ENCODE data around the gene ZNF831. TPM values are rescaled to one million over a fixed set of nuclear protein-coding genes. Genes with fewer than 3 reads are reported as not detected.

Gene ZNF831
- total RNA-seq, 4 donors from 2014 or later: 0.16 to 1.0 (median 0.34) TPM; not detected in 1

DNA sequence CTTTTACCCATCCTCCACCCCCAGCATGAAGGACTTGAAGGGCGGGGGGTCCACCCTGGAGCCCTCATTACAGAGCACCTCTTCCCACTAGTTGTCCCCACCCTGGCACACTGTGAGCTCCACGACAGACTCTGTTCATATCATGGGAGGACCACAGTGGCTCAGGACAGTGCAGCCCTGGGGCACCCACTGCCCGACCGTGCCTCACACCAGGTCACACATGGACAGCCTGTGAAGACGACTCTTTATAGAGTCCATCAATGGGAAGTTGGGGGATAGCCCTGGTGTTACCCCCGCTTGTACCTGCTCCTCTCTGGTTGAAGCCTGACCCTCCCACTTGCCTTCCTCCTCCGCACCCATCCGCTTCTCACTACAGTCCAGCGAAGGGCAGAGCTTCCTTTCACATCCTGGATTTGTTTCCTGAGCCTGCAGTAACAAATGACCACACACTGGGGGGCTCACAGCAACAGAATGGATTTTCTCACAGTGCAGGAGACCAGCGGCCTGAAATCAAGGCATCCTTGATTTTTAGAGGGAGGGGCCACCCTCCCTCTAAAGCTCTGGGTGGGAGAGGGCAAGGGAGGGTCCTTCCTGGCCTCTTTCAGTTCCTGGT is 15.5 kb downstream of the ZNF831 start:
- WGBS: 72% methylated on average over 10 of the region's 10 CpGs
- H3K4me3 ChIP-seq: no peak overlapping the region
- no peaks in the 10 kb centered on the region for H3K9me3 ChIP-seq
- H3K4me1 ChIP-seq: peaks cover 5% of the 10 kb centered on the region
- no peak for TF ChIP-seq POLR2A (IDR thresholded peaks at IDR 0.05)
- TF ChIP-seq, protein P1, sequence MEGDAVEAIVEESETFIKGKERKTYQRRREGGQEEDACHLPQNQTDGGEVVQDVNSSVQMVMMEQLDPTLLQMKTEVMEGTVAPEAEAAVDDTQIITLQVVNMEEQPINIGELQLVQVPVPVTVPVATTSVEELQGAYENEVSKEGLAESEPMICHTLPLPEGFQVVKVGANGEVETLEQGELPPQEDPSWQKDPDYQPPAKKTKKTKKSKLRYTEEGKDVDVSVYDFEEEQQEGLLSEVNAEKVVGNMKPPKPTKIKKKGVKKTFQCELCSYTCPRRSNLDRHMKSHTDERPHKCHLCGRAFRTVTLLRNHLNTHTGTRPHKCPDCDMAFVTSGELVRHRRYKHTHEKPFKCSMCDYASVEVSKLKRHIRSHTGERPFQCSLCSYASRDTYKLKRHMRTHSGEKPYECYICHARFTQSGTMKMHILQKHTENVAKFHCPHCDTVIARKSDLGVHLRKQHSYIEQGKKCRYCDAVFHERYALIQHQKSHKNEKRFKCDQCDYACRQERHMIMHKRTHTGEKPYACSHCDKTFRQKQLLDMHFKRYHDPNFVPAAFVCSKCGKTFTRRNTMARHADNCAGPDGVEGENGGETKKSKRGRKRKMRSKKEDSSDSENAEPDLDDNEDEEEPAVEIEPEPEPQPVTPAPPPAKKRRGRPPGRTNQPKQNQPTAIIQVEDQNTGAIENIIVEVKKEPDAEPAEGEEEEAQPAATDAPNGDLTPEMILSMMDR (IDR thresholded peaks at IDR 0.05): no peak
- no peak for TF ChIP-seq EP300 (IDR thresholded peaks at IDR 0.05)
- TF ChIP-seq POLR2AphosphoS5 (IDR thresholded peaks at IDR 0.05): no peak
- H3K27me3 ChIP-seq: peaks cover 4% of the 10 kb centered on the region
- DNase-seq (ENCODE audit: low spot score in 2 of 2): no peak
- H3K36me3 ChIP-seq: no peaks in the 10 kb centered on the region
- H3K27ac ChIP-seq: no peak overlapping the region

DNA sequence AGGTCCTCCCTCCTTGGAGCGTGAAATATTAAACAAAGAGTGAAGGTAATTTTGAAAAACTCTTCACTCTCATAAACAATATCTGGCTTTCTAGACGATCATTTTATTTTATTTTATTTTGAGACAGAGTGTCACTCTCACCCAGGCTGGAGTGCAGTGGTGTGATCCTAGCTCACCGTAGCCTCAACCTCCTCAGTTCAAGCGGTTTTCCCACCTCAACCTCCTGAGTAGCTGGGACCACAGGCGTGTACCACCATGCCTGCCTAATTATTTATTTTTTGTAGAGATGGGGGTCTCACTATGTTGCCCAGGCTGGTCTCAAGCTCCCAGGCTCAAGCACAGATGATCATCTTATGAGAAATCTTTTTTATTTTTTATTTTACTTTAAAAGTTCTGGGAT is 16.4 kb downstream of the ZNF831 start:
- Histone ChIP-seq H3K27me3 (peaks cover 6% of the 10 kb centered on the region), H3K36me3 (no peaks in the 10 kb centered on the region), H3K4me3 (no peak overlapping the region), H3K4me1 (peaks cover 5% of the 10 kb centered on the region), H3K9me3 (no peaks in the 10 kb centered on the region), H3K27ac (no peak overlapping the region)
- 95% methylated on average over 5 of the region's 5 CpGs for WGBS
- TF ChIP-seq EP300 (IDR thresholded peaks at IDR 0.05) (no peak), POLR2AphosphoS5 (IDR thresholded peaks at IDR 0.05) (no peak), POLR2A (IDR thresholded peaks at IDR 0.05) (no peak)
- TF ChIP-seq, protein P1 (IDR thresholded peaks at IDR 0.05): no peak
- DNase-seq (ENCODE audit: low spot score in 2 of 2): no peak

DNA sequence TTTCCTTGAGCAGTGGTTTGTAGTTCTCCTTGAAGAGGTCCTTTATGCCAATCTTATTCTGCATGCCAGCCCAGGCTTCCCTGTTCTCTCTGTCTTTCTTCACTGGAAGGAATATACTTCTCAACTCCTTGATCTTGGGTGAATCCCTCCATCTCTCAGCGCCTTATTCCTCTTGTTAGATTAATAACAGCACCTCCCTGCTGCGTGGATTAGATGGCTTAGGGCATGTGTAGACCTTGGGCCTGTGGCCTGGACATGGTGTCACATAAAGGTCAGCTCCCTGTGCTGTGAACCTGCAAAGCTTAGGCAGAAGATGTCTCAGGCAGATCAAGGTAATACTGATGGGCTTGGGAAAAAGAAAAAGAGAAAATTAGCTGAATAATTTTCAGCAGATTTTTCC is 18.3 kb downstream of the ZNF831 start:
- no peak for DNase-seq (ENCODE audit: low spot score in 2 of 2)
- TF ChIP-seq EP300 (IDR thresholded peaks at IDR 0.05): no peak
- no peak for TF ChIP-seq POLR2A (IDR thresholded peaks at IDR 0.05)
- TF ChIP-seq, protein P1 (IDR thresholded peaks at IDR 0.05): no peak
- no peak for TF ChIP-seq POLR2AphosphoS5 (IDR thresholded peaks at IDR 0.05)
- WGBS: 96% methylated on average over 2 of the region's 2 CpGs
- H3K27me3 ChIP-seq: peaks cover 15% of the 10 kb centered on the region
- no peak overlapping the region for H3K27ac ChIP-seq
- no peak overlapping the region for H3K4me3 ChIP-seq
- H3K4me1 ChIP-seq: no peaks in the 10 kb centered on the region
- H3K36me3 ChIP-seq: no peaks in the 10 kb centered on the region
- no peaks in the 10 kb centered on the region for H3K9me3 ChIP-seq

DNA sequence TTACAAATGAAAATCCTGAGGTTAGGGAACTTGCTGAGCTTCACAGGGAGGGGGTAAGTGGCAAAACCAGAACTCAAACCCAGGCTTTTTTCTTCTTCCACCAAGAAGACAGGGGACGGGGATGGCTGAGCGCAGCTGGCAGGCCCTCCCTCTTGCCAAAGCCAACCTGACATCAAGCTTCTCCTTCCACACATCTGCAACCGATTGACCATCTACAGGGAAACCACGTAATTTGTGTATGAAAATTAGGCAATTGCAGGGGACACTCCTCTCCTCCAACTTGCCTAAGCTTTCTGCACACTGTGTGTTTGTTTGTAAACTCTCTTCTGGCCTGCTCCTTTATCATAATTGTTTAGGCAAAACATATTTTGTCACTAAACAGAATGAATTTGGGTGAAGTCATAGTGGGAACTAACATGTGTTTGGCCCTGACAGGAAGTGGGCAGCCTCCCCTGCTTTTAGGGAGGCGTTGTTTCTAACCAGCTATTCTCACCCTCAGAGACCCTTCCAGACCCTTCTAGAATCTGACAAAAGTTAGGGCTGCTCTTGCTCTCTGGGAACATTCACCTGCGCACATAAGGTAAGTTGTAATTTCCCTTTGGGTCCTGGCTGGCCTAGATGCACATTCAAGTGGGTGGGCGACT is 18.9 kb downstream of the ZNF831 start:
- Histone ChIP-seq H3K27ac (no peak overlapping the region), H3K27me3 (peaks cover 15% of the 10 kb centered on the region), H3K4me1 (no peaks in the 10 kb centered on the region), H3K9me3 (no peaks in the 10 kb centered on the region), H3K36me3 (no peaks in the 10 kb centered on the region), H3K4me3 (no peak overlapping the region)
- 61% methylated on average over 6 of the region's 7 CpGs for WGBS
- no peak for DNase-seq (ENCODE audit: low spot score in 2 of 2)
- TF ChIP-seq POLR2AphosphoS5 (IDR thresholded peaks at IDR 0.05) (no peak), EP300 (IDR thresholded peaks at IDR 0.05) (no peak), POLR2A (IDR thresholded peaks at IDR 0.05) (no peak)
- TF ChIP-seq, protein P1 (IDR thresholded peaks at IDR 0.05): no peak

DNA sequence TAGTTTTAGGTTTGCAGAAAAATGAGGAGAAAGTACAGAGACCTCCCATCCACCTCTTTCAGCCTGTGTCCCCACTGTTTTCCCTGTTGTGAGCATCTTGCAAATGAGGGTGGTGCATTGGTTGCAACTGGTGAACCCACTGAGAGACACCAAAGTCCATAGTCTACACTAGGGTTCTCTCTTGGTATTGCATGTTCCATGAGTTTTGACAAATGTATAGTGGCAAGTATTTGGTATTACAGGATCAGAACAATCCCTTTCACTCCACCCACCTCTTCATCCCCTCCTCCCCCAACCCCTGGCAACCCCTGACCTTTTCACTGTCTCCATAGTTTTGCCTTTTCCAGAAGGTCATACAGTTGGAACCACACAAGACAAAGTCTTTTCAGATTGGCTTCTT is 20.1 kb downstream of the ZNF831 start:
- TF ChIP-seq EP300 (IDR thresholded peaks at IDR 0.05) (no peak), POLR2A (IDR thresholded peaks at IDR 0.05) (no peak), POLR2AphosphoS5 (IDR thresholded peaks at IDR 0.05) (no peak)
- TF ChIP-seq, protein P1 (IDR thresholded peaks at IDR 0.05): no peak
- H3K9me3 ChIP-seq: no peaks in the 10 kb centered on the region
- no peak for DNase-seq (ENCODE audit: low spot score in 2 of 2)
- no peak overlapping the region for H3K4me3 ChIP-seq
- H3K4me1 ChIP-seq: no peaks in the 10 kb centered on the region
- H3K27ac ChIP-seq: no peak overlapping the region
- peaks cover 15% of the 10 kb centered on the region for H3K27me3 ChIP-seq
- no peaks in the 10 kb centered on the region for H3K36me3 ChIP-seq

Measured in suprapubic skin (tissue), 4 donors.